ENCODE data around the gene KRT1.

Gene KRT1

GRCh38 chr12:52636592-52637258 lies 43.5 kb downstream of the KRT1 start:
- no peak for DNase-seq (ENCODE audit: low read depth, low spot score)

DNA sequence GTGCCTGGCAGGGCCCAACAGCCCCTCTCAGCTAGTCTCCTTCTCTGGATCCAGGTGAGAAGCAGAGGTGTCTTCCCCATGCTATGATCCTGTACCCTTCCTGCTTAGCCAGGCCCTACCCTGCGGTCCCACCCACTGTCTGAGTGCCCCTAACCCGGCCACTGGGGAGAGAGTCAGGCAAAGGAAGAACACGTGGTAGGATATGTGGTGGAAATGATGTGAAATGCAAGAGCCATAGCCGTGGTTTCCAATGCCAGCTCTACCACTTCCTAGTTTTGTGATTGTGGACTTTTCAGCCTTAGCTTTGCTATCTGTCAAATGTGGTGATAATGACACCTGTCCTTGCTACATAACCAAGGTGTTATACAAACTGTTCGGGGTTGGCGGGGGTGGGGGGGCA lies 44.0 kb downstream of the KRT1 start:
- no peak for DNase-seq (ENCODE audit: low read depth, low spot score)

- DNase-seq (ENCODE audit: low read depth, low spot score): no peak
Observed at GRCh38 chr12:52634266-52635056, 45.7 kb downstream of the KRT1 start.

DNA sequence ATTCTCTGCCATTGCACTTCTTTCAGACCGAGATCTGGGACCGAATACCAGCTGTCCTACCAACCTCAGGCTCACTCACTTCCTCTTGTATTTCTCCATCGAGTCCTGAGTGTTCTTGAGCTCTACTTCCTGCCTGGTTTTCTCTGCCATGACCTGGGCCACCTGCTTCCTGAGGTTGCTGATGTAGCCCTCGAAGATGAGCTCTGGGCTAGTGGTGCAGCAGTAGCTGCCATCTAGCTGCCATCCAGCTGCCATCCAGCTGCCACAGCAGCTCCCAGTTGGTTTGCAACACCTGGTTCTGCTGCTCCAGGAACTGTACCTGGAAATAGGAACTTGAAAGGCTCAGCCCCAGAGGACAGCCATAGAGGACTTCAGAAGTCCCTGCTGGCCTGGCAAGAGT lies 46.8 kb downstream of the KRT1 start:
- DNase-seq (ENCODE audit: low read depth, low spot score): no peak

GRCh38 chr12:52632656-52633055 lies 47.6 kb downstream of the KRT1 start:
- no peak for DNase-seq (ENCODE audit: low read depth, low spot score)

GRCh38 chr12:52631676-52632459 lies 48.3 kb downstream of the KRT1 start:
- no peak for DNase-seq (ENCODE audit: low read depth, low spot score)

DNA sequence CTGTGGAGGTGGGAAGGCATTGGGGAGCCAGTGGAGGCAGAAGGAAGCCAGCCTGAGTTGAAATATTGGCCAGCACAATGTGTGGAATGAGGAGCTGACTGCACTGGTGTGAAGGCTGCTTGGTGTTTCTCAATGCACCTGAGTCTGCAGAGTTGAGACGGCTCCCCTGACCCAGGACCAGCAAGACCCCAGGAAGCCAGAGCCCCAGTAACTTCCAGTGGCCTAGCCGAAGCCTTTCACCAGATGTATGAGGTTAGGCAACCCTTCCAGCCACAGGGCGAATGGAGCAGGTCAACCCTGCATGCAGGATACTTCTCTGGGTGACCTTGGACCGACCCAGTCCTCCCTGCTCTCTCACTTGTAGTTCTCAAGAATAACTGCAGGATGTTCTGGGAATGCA lies 48.9 kb downstream of the KRT1 start:
- no peak for DNase-seq (ENCODE audit: low read depth, low spot score)

- DNase-seq (ENCODE audit: low read depth, low spot score): no peak
Observed at GRCh38 chr12:52630599-52631200, 49.5 kb downstream of the KRT1 start.

DNA sequence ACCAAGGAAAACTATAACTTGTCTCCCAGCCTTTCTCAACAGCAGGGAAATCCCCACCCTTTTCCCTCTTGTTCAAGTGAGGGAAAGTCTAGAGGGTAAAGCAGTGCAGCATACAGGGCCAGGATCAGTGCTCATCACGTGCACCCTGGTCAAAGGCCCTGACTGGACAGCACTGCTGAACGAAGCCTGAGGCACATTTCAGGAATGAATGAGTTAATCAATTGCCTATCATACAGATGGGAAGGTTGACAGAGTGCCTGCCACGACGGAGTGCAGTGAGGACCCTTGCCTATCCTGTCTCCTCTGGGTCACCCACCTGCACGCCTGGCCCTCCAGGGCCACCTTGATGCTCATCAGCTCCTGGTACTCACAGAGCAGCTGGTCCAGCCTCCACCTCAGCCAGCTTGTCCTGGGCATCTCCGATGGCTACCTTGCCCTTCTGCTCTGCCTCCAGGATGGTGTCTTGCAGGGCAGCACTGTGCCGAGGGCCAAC lies 50.2 kb downstream of the KRT1 start:
- no peak for DNase-seq (ENCODE audit: low read depth, low spot score)

GRCh38 chr12:52629281-52630007 lies 50.8 kb downstream of the KRT1 start:
- no peak for DNase-seq (ENCODE audit: low read depth, low spot score)

DNA sequence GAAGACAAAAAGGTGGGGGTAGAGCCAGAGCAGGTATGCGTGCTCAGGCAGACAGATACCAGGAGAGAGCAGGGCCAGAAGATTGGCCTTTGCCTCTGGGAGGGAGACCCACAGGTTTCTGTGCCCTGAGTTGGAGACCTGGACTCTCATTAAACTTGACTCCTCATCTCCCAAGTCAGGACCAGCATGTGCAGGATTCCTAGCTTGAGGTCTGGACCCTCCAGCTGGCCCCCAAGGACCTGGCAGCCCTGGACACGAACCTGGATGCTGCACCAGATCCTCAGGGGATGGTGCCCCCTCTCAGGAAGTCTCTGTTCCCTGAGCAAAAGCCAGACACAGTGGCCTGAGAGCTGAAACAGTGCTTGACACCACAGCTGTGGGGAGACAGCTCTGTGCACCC lies 51.4 kb downstream of the KRT1 start:
- DNase-seq (ENCODE audit: low read depth, low spot score): no peak

DNA sequence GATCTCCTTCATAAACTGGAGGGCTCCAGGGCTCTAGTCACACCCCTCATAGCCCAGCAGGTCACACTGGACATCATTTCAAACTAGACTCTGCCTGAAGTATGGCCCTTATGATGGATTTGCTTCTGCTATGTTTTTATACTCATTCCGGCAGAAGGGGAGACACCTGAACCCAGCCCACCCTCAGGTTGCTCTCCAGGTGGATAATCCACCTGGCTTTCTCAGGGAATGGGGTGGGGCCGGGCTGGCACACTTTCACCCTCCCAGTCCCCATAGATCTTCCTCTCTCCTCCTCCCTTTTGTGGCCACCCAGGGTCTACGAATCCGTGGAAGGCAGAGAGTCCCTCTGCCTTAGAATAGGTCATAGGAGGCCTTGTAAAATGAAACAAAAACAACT lies 52.1 kb downstream of the KRT1 start:
- DNase-seq (ENCODE audit: low read depth, low spot score): no peak

DNA sequence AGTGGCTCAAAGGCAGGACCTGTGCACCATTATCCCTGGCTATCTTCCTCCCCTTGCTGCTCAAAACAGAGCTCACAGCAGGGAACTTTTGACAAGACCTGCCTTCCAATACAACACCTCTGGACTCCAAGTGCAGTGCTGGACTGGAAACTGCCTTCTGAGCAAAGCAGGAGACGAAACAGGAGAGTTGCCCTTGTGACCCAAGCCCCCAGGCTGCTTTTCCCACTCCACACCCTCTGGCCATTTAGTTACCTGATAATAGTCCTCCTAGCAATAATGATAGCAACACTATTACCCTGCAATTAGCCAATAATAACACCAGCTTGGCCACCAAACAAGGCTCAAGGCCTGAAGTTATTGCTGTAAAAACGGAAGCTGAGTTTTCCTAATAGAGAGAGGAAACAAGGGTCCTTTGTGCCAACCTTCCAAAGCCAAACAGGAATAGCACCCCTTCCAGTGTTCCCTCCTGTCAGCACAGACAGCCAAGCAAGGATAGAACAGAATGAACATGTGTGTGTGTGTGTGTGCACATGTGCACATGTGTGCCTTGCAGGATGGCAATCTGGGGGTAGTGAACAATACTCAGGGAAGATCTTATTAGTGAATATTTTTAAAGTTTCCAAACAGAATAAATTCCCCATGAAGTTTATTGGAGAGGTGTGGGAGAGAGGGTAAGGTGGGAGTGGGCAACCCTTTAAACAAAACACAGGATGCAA lies 52.7 kb downstream of the KRT1 start:
- DNase-seq (ENCODE audit: low read depth, low spot score): no peak
